NB4 (cell line): ENCODE results near the gene RC3H2.

Experiments
- CTCF ChIP-seq: IDR thresholded peaks from one replicate; pipeline ENCODE4 v1.5.1; 2012; ENCODE audit warnings: low read depth, low read length
- MAX ChIP-seq: IDR thresholded peaks from 2 replicates; pipeline ENCODE4 v1.6.1; 2011; ENCODE audit warnings: low read depth, low read length
- MYC ChIP-seq: IDR thresholded peaks from 2 replicates; pipeline ENCODE4 v1.6.1; 2011; ENCODE audit warnings: low read depth, low read length
- POLR2A ChIP-seq: IDR thresholded peaks from 2 replicates; pipeline ENCODE4 v1.6.1; 2011; ENCODE audit warnings: mild to moderate bottlenecking; ENCODE audit not compliant: insufficient read length; ENCODE audit errors: extremely low read depth

- no peak for TF ChIP-seq CTCF
- no peak for TF ChIP-seq POLR2A
- TF ChIP-seq MAX, result no peak
- TF ChIP-seq MYC, result no peak
These were observed 90.6 kb downstream of the RC3H2 start for GRCh38 chr9:122814545-122814944.
